Central memory CD8-positive, alpha-beta T cell (primary cell): Measurements from ENCODE around the gene PYCR2.

Experiments
- ATAC-seq: fragments of 150-1000 bp; cut with Tn5 transposase; replicated peaks from 2 replicates; pipeline ENCODE4 v1.10.0; 2022; ENCODE audit warnings: mild to moderate bottlenecking, moderate FRiP score, moderate number of reproducible peaks; ENCODE audit not compliant: poor library complexity, severe bottlenecking; ENCODE audit errors: extremely low read depth
- DNase-seq, 2 donors: peaks; one replicate each; pipeline ENCODE4 v3.0.0; 2021; ENCODE audit warnings: low spot score in 2 of 2
- H3K27ac Mint-ChIP-seq: one replicate; pipeline ENCODE4 v1.8.0; 2022; ENCODE audit warnings: low read depth, mild to moderate bottlenecking, moderate library complexity, mixed read lengths
- H3K27me3 Mint-ChIP-seq: one replicate; pipeline ENCODE4 v1.8.0; 2022; ENCODE audit warnings: mixed read lengths
- H3K36me3 Mint-ChIP-seq: one replicate; pipeline ENCODE4 v1.8.0; 2022; ENCODE audit warnings: mild to moderate bottlenecking, moderate library complexity, mixed read lengths; ENCODE audit not compliant: insufficient read depth
- H3K4me1 Mint-ChIP-seq: one replicate; pipeline ENCODE4 v1.8.0; 2022; ENCODE audit warnings: mixed read lengths
- H3K4me3 Mint-ChIP-seq: one replicate; pipeline ENCODE4 v1.8.0; 2022; ENCODE audit warnings: mild to moderate bottlenecking, moderate library complexity, mixed read lengths
- H3K9me3 Mint-ChIP-seq: one replicate; pipeline ENCODE4 v1.8.0; 2022; ENCODE audit warnings: mixed read lengths

Gene PYCR2

DNA sequence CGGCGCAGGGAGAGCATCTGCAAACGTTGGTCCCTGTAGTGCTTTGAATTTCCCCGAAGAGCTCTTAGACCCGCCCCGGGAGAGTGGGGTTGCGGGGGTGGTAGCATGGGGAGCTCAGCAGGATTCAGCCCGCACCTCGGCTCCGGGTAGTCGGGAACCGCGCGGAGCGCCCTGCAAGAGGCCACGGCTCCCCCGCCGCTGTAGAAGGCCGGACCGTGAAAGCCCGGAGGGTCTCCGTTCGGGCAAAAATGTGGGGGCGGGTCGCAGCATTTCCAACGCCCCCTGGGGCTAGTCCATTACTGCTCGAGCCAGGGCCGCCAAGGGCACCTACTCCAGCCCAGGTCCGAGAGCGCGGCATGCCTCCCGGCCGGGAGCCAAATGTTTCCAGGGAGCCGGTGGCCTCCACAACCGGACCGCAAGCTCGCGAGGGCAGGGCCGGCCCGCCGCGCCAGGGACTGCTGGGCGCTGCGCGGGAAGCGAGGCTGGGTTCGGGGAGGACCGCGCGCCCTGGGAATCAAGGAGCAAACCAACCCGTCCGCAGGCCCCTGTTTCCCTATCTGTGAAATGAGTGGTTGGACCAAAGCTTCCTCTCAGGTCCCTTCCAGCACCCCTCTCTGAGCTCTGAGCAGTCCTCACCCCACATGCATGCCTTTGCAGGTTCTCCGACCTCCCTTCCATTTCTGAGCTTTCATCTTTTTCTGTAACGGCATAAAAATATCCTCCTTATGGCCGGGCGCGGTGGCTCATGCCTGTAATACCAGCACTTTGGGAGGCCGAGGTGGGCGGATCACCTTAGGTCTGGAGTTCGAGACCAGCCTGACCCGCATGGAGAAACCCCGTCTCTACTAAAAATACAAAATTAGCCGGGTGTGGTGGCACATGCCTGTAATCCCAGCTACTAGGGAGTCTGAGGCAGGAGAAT is 41.1 kb downstream of the PYCR2 start:
- Mint-ChIP-seq H3K4me3 (peak overlapping the region; percentile 93), H3K36me3 (peaks cover 9% of the 10 kb centered on the region), H3K27ac (peak overlapping the region; percentile 91), H3K4me1 (peaks cover 40% of the 10 kb centered on the region), H3K9me3 (no peaks in the 10 kb centered on the region), H3K27me3 (no peaks in the 10 kb centered on the region)
- DNase-seq = no peak
- peak; percentile 44 for ATAC-seq

DNA sequence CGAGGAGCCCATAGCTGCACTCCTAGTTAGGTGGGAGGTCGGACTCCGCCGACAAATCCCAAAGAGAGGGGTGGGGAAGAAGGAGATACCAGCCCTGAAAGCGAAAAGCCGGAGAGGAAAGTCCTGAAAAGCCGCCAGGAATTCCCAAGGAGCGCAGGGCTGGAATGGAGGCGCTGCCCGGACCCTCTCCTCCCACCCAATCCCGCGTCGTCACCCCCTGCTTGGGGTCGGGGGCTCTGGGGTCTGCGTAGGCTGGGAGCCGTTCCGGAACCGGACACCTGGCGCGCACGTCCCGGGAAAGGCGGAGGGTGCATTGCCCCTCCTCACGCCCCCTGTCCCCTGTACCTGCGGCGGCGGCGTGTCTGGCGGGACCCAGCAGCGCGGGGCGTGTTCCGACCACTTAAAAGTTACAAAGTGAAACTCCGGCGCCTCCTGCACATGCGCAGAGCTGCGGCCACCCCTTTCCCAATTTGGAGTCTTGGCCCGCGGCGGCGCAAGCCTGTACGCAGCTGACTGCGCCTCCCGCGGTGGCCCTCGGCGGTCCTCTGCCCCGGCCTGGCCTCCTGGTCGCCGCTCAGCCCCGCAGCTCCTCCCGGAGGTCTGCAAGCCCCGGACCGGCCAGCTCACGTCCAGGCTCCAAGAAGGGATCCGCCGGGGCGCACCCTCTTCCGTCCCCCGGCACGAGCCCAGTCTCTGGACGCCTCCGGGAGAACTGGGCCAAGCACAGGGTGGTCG is 41.9 kb downstream of the PYCR2 start, which contains the start of gene TMEM63A:
Gene TMEM63A, minus strand, starts transcription at position 422 of the 735 bp plus-strand sequence. CDS start 4,800 bp downstream, outside the sequence.
- Mint-ChIP-seq H3K4me1 (peaks cover 48% of the 10 kb centered on the region), H3K27me3 (no peaks in the 10 kb centered on the region), H3K27ac (peak within 1 kb of the TSS; percentile 91), H3K4me3 (peak within 1 kb of the TSS; percentile 93), H3K9me3 (no peaks in the 10 kb centered on the region), H3K36me3 (peaks cover 16% of the 10 kb centered on the region)
- DNase-seq = peak; percentile 82 to 83
- peak; percentile 76 for ATAC-seq

DNA sequence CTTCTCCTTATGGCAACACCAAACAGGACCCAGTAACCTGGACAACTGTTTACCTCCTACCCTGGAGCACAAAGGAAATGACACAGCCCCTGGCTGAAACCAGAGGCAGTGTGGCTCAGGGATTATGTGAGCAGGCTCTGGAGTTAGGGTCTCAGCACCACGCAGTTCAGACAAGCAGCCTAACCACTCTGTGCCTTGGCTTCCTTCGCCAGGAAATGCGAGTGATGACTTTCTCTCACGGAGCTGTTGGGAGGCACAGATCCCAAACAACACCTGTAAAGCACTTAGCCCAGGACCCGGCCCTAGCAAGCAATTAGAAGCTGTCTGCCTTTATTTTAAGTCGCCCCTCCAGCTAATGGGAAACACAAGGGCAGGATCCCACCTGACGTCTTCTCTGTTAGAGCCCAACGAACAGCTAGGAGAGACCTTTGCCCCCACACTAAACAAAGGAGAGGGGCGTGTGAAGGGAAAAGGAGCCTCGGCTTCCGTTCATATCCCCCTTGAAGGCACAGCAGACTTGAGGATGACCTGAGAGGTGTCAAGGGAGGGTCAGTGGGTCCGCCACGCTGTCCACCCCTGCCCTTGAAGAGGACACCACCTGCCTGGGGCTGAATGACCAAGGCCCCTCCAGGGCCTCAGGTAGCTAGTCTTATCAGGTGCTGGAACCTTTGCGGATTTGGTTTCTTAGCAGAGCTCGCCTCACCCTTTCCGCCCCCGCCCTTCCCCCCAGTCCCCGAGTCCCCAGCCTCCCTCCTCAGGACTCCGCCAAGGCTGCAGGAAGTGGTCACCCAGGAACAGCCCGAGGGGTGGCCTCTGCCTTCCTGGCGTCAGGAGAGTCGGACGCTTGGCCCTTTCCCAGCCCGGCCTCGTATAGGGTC is 42.7 kb downstream of the PYCR2 start:
- DNase-seq = no peak
- peak; percentile 41 for ATAC-seq
- Mint-ChIP-seq H3K9me3 (no peaks in the 10 kb centered on the region), H3K27me3 (no peaks in the 10 kb centered on the region), H3K4me1 (peaks cover 52% of the 10 kb centered on the region), H3K36me3 (peaks cover 23% of the 10 kb centered on the region), H3K27ac (peak overlapping the region; percentile 91), H3K4me3 (peak overlapping the region; percentile 93)

DNA sequence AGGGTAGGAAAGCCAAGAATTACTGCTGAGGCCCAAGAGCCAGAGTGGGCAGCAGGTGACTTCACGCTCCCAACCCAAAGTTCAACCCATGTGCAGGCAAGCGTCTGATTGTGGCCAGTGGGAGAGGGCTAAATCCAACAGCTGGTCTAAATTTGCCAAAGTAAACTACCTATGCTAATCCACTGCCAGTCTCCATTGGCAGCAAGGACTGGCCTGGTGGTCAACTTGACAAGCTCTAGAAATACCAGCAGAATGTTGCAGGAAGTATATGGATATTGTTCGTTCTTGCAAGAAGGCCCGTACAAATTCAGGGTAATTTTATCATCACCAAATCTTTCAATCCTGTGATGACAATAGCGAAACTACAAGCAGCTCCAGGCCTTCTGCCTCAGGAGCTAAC is 43.4 kb downstream of the PYCR2 start:
- DNase-seq (no peak), ATAC-seq (no peak)
- H3K27me3 Mint-ChIP-seq = no peaks in the 10 kb centered on the region
- H3K4me3 Mint-ChIP-seq = peak overlapping the region; percentile 93
- no peaks in the 10 kb centered on the region for H3K9me3 Mint-ChIP-seq
- peaks cover 58% of the 10 kb centered on the region for H3K4me1 Mint-ChIP-seq
- peak overlapping the region; percentile 91 for H3K27ac Mint-ChIP-seq
- H3K36me3 Mint-ChIP-seq = peaks cover 28% of the 10 kb centered on the region

DNA sequence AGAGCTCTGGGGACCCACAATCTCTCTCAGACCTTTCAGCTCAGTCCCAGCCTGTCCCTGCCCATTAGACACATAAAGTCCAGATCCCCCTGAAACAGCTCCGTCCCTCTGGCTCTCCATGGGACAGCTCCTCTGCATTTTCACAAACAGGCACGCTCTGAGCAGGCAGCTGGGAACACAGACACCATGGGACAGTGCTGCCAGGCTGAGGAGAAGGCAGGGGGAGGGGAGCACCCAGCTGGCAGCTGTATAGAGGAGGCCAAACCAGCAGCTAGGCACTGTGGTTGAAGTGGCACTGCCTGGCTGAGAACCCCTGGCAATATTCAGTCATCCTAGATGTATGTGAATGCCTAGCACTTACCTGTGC is 43.8 kb downstream of the PYCR2 start:
- Mint-ChIP-seq H3K9me3 (no peaks in the 10 kb centered on the region), H3K4me1 (peaks cover 60% of the 10 kb centered on the region), H3K27me3 (no peaks in the 10 kb centered on the region), H3K27ac (peak overlapping the region; percentile 91), H3K4me3 (peak overlapping the region; percentile 93), H3K36me3 (peaks cover 32% of the 10 kb centered on the region)
- DNase-seq (no peak), ATAC-seq (no peak)

DNA sequence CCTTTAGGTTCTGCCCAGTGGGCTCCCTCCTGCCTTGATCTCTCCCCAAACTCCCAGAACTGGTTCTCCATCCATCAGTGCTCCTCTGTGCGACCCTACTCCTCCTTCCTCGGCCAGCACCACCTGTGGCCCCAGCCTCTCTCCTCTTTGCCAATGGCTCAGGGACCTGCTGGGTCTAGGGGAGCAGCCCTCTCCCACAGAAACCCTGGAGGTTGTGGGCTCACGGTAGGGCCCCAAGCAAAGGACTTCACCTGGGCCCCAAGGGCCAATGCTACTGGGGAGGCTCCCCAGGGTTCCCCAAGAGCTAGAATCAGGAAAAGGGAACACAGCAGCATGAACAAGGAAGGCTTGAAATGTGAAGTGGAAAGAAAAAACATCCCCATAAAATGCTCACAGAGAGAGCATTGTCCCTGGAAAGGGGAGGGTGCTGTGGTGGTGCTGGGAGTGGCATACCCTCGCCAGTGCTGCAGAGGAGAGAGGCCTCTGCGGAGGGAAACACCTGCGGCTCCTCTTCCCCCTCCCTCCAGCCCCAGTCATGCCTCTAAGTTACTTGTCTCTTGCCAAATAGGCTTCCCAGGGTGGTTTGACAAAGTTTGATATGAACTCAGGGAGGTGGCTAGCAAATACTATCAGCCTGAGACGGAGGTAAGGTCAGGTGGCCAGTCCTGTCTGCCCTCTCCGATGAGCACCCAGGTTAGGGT is 44.4 kb downstream of the PYCR2 start:
- peaks cover 60% of the 10 kb centered on the region for H3K4me1 Mint-ChIP-seq
- ATAC-seq = no peak

DNA sequence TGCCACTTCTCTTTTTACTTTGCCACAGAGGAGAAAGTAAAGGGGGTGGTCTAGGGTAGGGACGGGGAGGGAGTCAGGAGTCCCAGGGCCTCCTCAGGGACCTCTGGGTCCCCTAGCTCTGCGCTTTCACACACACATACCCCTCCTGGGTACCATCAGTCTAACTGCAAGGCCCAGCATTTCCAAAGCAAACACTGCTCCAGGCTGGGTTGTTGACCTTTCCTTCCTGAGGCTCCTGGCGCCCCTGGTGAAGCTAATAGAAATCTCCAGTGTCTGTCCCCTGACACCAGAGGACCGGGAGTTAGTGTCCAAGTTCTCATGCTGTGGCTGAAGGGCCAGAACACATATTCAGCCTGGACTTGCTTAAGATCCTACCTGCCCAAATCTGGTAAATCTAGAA is 45.8 kb downstream of the PYCR2 start:
- H3K4me3 Mint-ChIP-seq = peak overlapping the region; percentile 93
- H3K27me3 Mint-ChIP-seq = no peaks in the 10 kb centered on the region
- H3K9me3 Mint-ChIP-seq = no peaks in the 10 kb centered on the region
- ATAC-seq (no peak), DNase-seq (no peak)
- peaks cover 37% of the 10 kb centered on the region for H3K36me3 Mint-ChIP-seq
- peaks cover 57% of the 10 kb centered on the region for H3K4me1 Mint-ChIP-seq
- peak overlapping the region; percentile 91 for H3K27ac Mint-ChIP-seq

More for the DNA sequence above, 44.4 kb downstream of the PYCR2 start:
- no peaks in the 10 kb centered on the region for H3K27me3 Mint-ChIP-seq
- H3K9me3 Mint-ChIP-seq = no peaks in the 10 kb centered on the region
- H3K4me3 Mint-ChIP-seq = peak overlapping the region; percentile 93
- no peak for DNase-seq
- peaks cover 33% of the 10 kb centered on the region for H3K36me3 Mint-ChIP-seq
- peak overlapping the region; percentile 91 for H3K27ac Mint-ChIP-seq

DNA sequence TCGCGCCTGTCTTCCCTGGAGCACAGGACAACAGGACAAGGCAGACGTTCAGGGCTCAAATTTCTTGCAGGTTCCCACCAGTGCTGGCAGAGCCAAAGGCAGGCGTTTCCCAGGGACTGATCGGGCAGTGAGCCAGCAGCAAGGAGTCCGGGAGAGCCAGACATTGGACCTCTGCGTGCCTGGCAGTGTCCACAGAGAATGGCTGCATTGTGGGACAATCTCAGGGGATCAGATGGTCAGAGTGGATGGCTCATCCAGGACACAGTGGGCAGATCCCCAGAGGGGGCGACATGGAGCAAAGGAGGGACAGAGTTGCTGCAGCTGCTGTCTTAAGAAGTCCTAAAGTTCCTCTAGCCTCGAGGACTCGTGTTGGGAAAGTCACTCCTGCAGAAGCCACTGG is 46.5 kb downstream of the PYCR2 start:
- H3K9me3 Mint-ChIP-seq = no peaks in the 10 kb centered on the region
- no peak for ATAC-seq
- H3K27me3 Mint-ChIP-seq = no peaks in the 10 kb centered on the region
- no peak for DNase-seq
- H3K36me3 Mint-ChIP-seq = peaks cover 35% of the 10 kb centered on the region
- H3K4me1 Mint-ChIP-seq = peaks cover 53% of the 10 kb centered on the region
- peak overlapping the region; percentile 61 for H3K4me3 Mint-ChIP-seq
- H3K27ac Mint-ChIP-seq = peak overlapping the region; percentile 91

DNA sequence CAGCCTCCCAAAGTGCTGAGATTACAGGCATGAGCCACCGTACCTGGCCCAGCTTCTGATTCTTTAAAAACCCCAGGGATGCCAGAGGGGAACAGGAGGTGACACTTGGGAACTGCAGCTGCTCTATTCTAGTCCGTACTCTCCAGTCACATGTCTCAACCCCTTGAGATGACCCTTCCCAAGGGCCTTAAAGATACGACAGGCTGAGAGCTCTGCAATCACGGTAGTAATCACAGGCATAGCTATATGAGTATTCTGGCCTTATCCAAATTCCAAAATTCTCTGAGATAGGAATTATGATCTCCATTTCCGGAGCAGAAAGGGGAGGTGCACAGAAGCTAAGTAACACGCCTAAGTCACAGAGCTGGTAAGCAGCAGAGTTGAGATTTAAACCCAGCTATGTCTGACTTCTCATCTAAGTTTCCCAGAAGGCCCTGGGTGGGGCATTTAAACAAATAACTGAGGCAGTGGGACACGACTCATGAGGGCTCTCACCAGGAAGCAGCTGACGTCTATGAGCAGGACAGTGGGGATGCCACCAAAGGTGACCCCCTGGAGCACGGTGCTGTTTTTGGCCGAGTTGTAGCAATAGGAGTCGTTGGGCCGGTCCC is 47.0 kb downstream of the PYCR2 start:
- H3K4me1 Mint-ChIP-seq = peaks cover 53% of the 10 kb centered on the region
- H3K27ac Mint-ChIP-seq = peak overlapping the region; percentile 91
- no peaks in the 10 kb centered on the region for H3K27me3 Mint-ChIP-seq
- H3K36me3 Mint-ChIP-seq = peaks cover 37% of the 10 kb centered on the region
- DNase-seq = no peak
- no peak for ATAC-seq
- H3K9me3 Mint-ChIP-seq = no peaks in the 10 kb centered on the region
- H3K4me3 Mint-ChIP-seq = peak overlapping the region; percentile 61

DNA sequence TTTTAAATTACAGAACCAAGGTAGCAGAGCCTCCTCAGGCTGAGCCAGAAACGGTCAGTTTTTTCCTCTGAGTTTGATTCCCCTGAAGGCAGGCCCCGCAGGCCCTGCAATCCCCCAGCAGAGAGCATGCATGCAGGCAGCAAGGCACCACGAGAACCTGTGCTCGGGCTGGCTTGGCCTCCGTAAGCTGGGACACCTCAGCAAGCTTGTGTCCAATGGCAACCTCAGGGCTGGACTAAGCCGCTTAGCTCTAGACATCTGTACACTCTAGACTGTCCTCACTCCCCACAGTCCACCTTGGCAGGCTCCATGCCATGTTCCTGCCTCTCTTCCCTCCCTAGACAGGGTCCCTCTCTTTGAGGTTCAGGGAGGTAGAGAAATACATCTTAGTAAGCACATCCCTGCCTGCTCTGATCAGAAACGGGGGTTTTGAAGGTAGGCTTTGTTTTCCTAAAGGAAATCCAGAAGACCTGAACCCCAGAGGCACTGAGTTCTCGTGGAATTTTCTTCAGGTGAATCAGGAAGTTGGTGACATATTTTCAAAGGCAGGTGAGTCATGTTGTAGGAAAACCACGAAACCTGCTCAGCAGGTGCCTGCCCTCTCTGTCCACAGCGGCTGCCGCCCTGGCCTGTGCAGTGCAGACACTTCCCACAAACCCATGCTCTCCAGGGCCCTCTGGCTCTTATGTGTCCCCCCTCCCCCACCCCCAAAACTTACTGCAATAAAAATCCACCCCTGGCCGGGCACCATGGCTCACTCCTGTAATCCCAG is 48.8 kb downstream of the PYCR2 start:
- Mint-ChIP-seq H3K4me1 (peaks cover 48% of the 10 kb centered on the region), H3K27me3 (no peaks in the 10 kb centered on the region), H3K4me3 (no peak overlapping the region), H3K27ac (no peak overlapping the region), H3K36me3 (peaks cover 50% of the 10 kb centered on the region), H3K9me3 (no peaks in the 10 kb centered on the region)
- ATAC-seq (no peak), DNase-seq (no peak)

DNA sequence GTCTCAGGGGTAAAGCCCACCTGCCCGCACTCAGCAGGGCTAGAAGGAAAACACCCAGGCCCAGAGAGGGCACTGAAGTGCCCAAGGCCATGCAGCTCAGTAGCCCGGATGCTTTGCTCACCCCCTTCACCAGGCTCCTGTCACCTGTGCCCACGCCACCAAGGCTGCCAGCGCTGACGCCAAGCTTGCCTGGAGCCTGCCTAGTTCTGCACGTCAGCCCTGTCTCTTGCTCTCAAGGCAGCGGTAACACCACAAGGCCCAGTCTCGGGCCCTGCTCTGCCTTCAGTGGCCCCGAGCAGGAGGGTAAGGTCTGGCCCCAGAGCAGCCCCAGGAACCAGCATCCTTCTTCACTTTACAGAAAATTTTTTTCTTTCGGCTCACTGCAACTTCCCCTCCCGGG is 49.6 kb downstream of the PYCR2 start:
- Mint-ChIP-seq H3K4me1 (peaks cover 40% of the 10 kb centered on the region), H3K4me3 (no peak overlapping the region)

More for the DNA sequence above, 49.6 kb downstream of the PYCR2 start:
- ATAC-seq = no peak
- Mint-ChIP-seq H3K9me3 (no peaks in the 10 kb centered on the region), H3K27me3 (no peaks in the 10 kb centered on the region), H3K36me3 (peaks cover 57% of the 10 kb centered on the region), H3K27ac (peak overlapping the region; percentile 8)
- DNase-seq = no peak
